PC-9 (cell line): ENCODE data around the gene NEO1. TPM values are rescaled to one million over a fixed set of nuclear protein-coding genes. Genes with fewer than 3 reads are reported as not detected.

Experiments
- BruUV-seq: library from RNA; stranded (reverse); fragments of 400-500 nt; replicated peaks from 2 replicates; lab custom pipeline; 2021; lab: Mats Ljungman, UMichigan
- CTCF ChIA-PET: fragments of 300-600 bp; sonication (Branson Sonifier 250); formaldehyde crosslinking; loops from one replicate; lab custom pipeline; 2022; ENCODE audit warnings: antibody characterized with exemption; lab: Charles Lee
- POLR2A ChIA-PET: fragments of 300-600 bp; sonication (Branson Sonifier 250); formaldehyde crosslinking; loops from one replicate; lab custom pipeline; 2022; ENCODE audit warnings: antibody characterized with exemption; ENCODE audit not compliant: unreplicated experiment; lab: Charles Lee
- DNase-seq, 2 experiments: peaks; one replicate each; pipeline versions ENCODE4 v3.0.0 to v3.0.0-alpha.2; 2015 to 2022; ENCODE audit warnings: mixed read lengths in 1 of 2
- H2AFZ ChIP-seq: fragments of 200-600 bp; sonication (generic); 2 replicates; pipeline ENCODE4 v1.8.1; 2017; ENCODE audit warnings: antibody characterized with exemption
- H3F3A ChIP-seq: fragments of 200-600 bp; sonication (generic); 2 replicates; pipeline ENCODE4 v1.8.1; 2017; ENCODE audit warnings: antibody characterized with exemption, mild to moderate bottlenecking, low read depth; ENCODE audit not compliant: insufficient read depth
- H3K27ac ChIP-seq: fragments of 200-600 bp; sonication (generic); 2 replicates; pipeline ENCODE4 v1.6.1; 2016; ENCODE audit warnings: mixed run types
- H3K27me3 ChIP-seq: fragments of 200-600 bp; sonication (generic); 2 replicates; pipeline ENCODE4 v1.6.1; 2016; ENCODE audit warnings: low read depth, mixed run types; ENCODE audit not compliant: insufficient read depth
- H3K36me3 ChIP-seq: fragments of 200-600 bp; sonication (generic); 2 replicates; pipeline ENCODE4 v1.6.1; 2016; ENCODE audit warnings: low read depth, mixed run types
- H3K4me1 ChIP-seq: fragments of 200-600 bp; sonication (generic); replicated peaks from 2 replicates; pipeline ENCODE4 v1.6.1; 2016; ENCODE audit warnings: mixed run types; ENCODE audit not compliant: insufficient read depth
- H3K4me2 ChIP-seq: fragments of 200-600 bp; sonication (generic); 2 replicates; pipeline ENCODE4 v1.6.1; 2017; ENCODE audit warnings: mixed run types
- H3K4me3 ChIP-seq: fragments of 200-600 bp; sonication (generic); 2 replicates; pipeline ENCODE4 v1.6.1; 2016; ENCODE audit warnings: mixed run types
- H3K79me2 ChIP-seq: fragments of 200-600 bp; sonication (generic); 2 replicates; pipeline ENCODE4 v1.6.1; 2017; ENCODE audit warnings: low read depth, mixed run types
- H3K9me2 ChIP-seq: fragments of 200-600 bp; sonication (generic); 2 replicates; pipeline ENCODE4 v1.8.1; 2017; ENCODE audit warnings: mild to moderate bottlenecking; ENCODE audit not compliant: insufficient read depth
- H3K9me3 ChIP-seq: fragments of 200-600 bp; sonication (generic); 2 replicates; pipeline ENCODE4 v1.8.1; 2016; ENCODE audit warnings: low read depth; ENCODE audit not compliant: insufficient read depth
- H4K20me1 ChIP-seq: fragments of 200-600 bp; sonication (generic); 2 replicates; pipeline ENCODE4 v1.8.1; 2017; ENCODE audit not compliant: insufficient read depth
- CTCF ChIP-seq: fragments of 200-600 bp; sonication (generic); conservative IDR thresholded peaks from 2 replicates; pipeline ENCODE4 v1.6.1; 2017; ENCODE audit warnings: mixed run types, antibody characterized with exemption, mild to moderate bottlenecking, moderate library complexity
- EZH2 ChIP-seq: fragments of 200-600 bp; sonication (generic); IDR thresholded peaks from 2 replicates; pipeline ENCODE4 v1.8.0; 2017; ENCODE audit warnings: antibody characterized with exemption, low read depth
- intact Hi-C: fragments of 100-400 bp; cut with micrococcal nuclease; formaldehyde crosslinking; loops from one replicate; pipeline ENCODE4 v1.10.0; 2022; ENCODE audit not compliant: unreplicated experiment
- total RNA-seq: library from RNA; stranded (reverse); gene quantifications from 2 replicates; pipeline ENCODE4 v1.2.3, GENCODE V29; 2021

The NEO1 gene
- total RNA-seq, 1 experiment from 2014 or later, result 5.2 TPM

DNA sequence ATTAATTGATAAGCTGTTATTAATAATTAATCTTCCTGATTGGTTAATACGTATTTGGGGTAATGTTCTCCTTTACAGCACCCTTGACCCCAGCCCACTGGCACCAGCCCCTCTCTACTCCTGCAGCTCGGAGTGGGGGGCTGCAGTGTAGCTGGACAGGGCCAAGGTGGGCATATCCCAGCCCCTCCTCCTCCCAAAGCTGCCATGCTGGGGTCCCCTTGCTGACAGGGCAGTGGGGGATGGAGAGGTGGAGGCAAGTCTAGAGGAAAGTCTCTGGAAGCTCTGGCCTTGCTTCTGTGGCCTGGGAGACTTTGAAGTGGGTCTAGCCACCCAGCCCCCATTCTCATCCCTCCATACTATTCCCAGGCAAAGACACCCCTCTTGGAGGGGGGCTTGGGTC lies 280.7 kb downstream of the NEO1 start:
- no peak overlapping the region for H3K27ac ChIP-seq
- H3K4me3 ChIP-seq, result no peak overlapping the region
- H3K36me3 ChIP-seq, result no peaks in the 10 kb centered on the region
- H2AFZ ChIP-seq, result no peak overlapping the region
- ChIA-PET POLR2A (no interaction called here), CTCF (no interaction called here)
- no peaks in the 10 kb centered on the region for H3K9me2 ChIP-seq
- H3F3A ChIP-seq, result no peaks in the 10 kb centered on the region
- peaks cover 30% of the 10 kb centered on the region for H3K27me3 ChIP-seq
- H3K4me2 ChIP-seq, result no peak overlapping the region
- intact Hi-C loops, result no loop called here
- no peaks in the 10 kb centered on the region for H3K79me2 ChIP-seq
- no TSS peak for BruUV-seq
- TF ChIP-seq CTCF (no peak), EZH2 (no peak)
- no peaks in the 10 kb centered on the region for H4K20me1 ChIP-seq
- H3K4me1 ChIP-seq, result no peaks in the 10 kb centered on the region
- no peak for DNase-seq
- no peaks in the 10 kb centered on the region for H3K9me3 ChIP-seq

DNA sequence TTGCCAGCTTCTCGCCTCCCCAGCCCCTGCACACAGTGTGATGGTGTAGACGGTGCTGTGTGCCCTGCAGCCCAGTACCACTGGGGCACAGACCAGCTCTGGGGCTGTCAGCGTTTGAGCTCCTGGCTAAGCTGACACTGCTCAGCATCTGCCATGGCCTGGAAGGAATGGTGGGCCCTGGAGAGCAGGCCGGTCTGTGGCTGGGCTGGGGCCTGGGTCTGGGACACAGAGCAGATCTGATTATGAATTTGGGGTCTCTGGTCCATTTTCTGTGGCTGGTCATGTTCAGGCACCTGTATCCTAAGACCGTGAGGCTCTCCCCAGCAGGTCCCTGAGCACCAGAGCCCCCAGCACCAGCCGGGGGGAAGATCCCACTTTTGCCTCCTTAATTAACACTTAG lies 281.8 kb downstream of the NEO1 start:
- TF ChIP-seq CTCF (no peak), EZH2 (no peak)
- Histone ChIP-seq H3K4me3 (no peak overlapping the region), H3K4me2 (no peak overlapping the region), H3K4me1 (no peaks in the 10 kb centered on the region), H3K27me3 (peaks cover 39% of the 10 kb centered on the region), H3F3A (no peaks in the 10 kb centered on the region), H3K9me3 (no peaks in the 10 kb centered on the region), H3K27ac (no peak overlapping the region), H2AFZ (no peak overlapping the region), H3K79me2 (no peaks in the 10 kb centered on the region), H3K9me2 (no peaks in the 10 kb centered on the region), H3K36me3 (no peaks in the 10 kb centered on the region), H4K20me1 (no peaks in the 10 kb centered on the region)
- no peak for DNase-seq
- intact Hi-C loops, result no loop called here
- no TSS peak for BruUV-seq
- ChIA-PET CTCF (no interaction called here), POLR2A (no interaction called here)

DNA sequence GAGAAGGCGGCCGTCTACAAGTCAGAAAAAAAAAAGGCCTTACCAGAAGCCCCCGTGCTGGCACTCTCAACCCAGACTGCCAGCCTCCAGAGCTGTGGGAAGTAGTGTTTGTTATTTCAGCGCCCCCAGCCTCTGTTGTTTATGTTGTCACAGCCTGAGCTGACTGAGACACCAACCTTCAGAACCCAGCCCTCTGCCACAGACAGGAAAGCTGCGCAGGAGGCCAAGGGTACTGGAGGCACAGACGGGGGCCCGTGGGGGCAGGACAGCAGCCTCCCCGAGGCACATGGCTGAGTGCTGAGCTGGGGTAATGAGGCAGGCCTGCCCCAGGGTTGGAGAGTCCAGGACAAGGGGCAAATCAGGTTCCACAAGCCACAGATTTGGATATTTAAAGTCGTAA lies 282.8 kb downstream of the NEO1 start:
- ChIA-PET CTCF (no interaction called here), POLR2A (no interaction called here)
- H3K79me2 ChIP-seq, result no peaks in the 10 kb centered on the region
- no TSS peak for BruUV-seq
- H3K4me1 ChIP-seq, result no peaks in the 10 kb centered on the region
- no peak for DNase-seq
- H3K27me3 ChIP-seq, result peaks cover 47% of the 10 kb centered on the region
- H3K4me3 ChIP-seq, result no peak overlapping the region
- H2AFZ ChIP-seq, result no peak overlapping the region
- no peaks in the 10 kb centered on the region for H3K36me3 ChIP-seq
- no peaks in the 10 kb centered on the region for H3F3A ChIP-seq
- no peak for TF ChIP-seq EZH2
- no peak for TF ChIP-seq CTCF
- no peak overlapping the region for H3K4me2 ChIP-seq
- H3K27ac ChIP-seq, result no peak overlapping the region
- intact Hi-C loops, result no loop called here
- no peaks in the 10 kb centered on the region for H3K9me3 ChIP-seq
- no peaks in the 10 kb centered on the region for H4K20me1 ChIP-seq
- no peaks in the 10 kb centered on the region for H3K9me2 ChIP-seq
